Stimulated activated naive CD8-positive, alpha-beta T cell treated with anti-CD3 and anti-CD28 coated beads, Interleukin-15, Interleukin-2, amounts not matched to agents 100 ng/mL and 50 ng/mL, for 24 hours (primary cell): ENCODE results near the gene OR2V2.
"Not testable (repeated sequence)": the region's sequence is repeated elsewhere in the genome, so short reads cannot be mapped to it uniquely, and the experiment has no call there.

Source experiments
- H3K27ac Mint-ChIP-seq: one replicate; pipeline ENCODE4 v1.8.0; 2021; ENCODE audit warnings: mild to moderate bottlenecking, mixed read lengths
- H3K27me3 Mint-ChIP-seq: one replicate; pipeline ENCODE4 v1.8.0; 2021; ENCODE audit warnings: mixed read lengths
- H3K36me3 Mint-ChIP-seq: one replicate; pipeline ENCODE4 v1.8.0; 2021; ENCODE audit warnings: low read depth, mixed read lengths
- H3K4me1 Mint-ChIP-seq: one replicate; pipeline ENCODE4 v1.8.0; 2021; ENCODE audit warnings: low read depth, mixed read lengths
- H3K4me3 Mint-ChIP-seq: one replicate; pipeline ENCODE4 v1.8.0; 2021; ENCODE audit warnings: mild to moderate bottlenecking, mixed read lengths
- H3K9me3 Mint-ChIP-seq: one replicate; pipeline ENCODE4 v1.8.0; 2021; ENCODE audit warnings: mixed read lengths

OR2V2 gene

DNA sequence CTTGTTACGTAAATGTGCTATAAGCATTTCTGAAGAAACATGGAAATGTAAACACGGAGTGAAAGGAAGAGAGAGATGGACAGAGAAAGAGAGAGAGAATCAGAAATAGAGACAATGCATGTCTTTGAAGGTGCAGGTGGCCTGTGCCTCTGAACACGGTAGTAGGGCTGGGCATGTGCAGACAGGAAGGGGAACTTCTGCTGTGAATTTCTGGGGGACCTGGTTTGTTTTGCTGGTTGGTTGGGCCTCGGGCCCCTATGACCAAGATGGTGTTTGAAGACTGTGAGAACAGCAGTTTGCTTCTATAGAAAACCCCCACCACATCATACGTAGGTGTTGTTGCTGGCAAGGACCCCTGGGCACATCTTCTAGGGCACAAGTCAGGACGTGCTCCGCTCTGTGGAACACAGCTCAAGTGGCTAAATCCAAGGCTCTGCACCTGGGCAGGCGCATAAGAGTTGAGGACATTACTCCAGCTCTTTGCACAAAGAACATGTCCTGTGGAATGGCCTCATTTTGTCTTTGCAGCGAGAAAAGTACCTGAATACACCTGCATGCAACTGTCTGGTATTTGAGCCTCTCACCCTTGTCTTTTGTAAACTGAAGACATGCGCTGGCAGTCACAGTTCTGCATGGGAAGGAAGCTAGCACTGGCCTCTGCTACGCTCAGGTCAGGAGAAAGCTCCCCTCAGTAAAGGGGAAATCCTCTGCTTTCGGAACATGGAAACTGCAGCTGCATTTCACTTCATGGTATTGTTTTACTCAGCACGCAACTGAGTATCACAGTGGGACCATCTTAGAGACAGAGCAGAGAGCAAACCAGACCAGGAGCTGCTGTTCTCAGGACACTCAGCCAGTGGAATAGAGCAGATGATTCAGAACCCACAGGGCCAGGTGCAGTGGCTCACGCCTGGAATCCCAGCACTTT is 2.7 kb downstream of the OR2V2 start:
- Mint-ChIP-seq H3K4me3 (no peak overlapping the region), H3K36me3 (no peaks in the 10 kb centered on the region), H3K27me3 (peaks cover 36% of the 10 kb centered on the region), H3K4me1 (peaks cover 5% of the 10 kb centered on the region), H3K9me3 (peaks cover 3% of the 10 kb centered on the region), H3K27ac (no peak overlapping the region)

DNA sequence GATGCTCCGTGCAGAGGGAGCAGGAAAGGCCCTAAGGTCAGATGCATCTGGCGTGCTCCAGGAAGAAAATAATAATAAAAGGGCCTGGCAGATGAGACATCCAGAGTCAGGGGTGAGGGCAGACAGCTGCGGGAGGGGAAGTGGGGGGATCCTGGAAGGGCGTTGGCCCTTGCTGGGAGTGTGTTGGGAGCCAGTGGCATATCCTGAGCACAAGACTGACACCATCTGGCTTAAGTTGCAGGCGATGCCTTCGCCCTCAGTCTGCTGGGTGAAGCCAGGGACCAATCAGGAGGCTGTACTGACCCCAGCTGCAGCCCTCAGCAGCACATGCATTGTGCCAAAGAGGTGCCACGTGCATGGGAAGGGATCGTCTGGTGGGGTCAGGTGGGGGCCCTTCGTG is 3.8 kb downstream of the OR2V2 start:
- Mint-ChIP-seq H3K4me3 (no peak overlapping the region), H3K9me3 (peaks cover 3% of the 10 kb centered on the region), H3K36me3 (no peaks in the 10 kb centered on the region), H3K4me1 (peaks cover 5% of the 10 kb centered on the region), H3K27me3 (peaks cover 32% of the 10 kb centered on the region), H3K27ac (no peak overlapping the region)

DNA sequence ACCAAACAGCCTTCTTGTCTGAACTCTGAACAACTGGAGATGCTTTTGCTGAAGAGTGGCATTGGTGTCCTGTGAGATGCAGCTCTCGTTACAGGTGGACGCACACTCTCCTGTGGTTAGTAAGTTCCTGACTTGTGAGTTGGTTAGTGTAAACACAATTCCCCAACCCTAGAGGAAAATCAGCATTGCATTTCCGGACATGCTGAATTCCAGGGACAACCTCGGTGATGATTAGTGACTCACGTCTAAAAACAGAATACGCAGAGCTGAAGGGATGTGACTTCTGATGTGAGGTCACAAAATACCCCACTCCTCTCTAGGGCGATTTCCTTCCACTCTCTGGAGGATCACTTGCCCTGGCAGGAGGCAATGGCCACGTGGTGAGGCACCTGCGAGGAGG is 5.0 kb downstream of the OR2V2 start:
- peaks cover 3% of the 10 kb centered on the region for H3K9me3 Mint-ChIP-seq
- H3K27ac Mint-ChIP-seq = no peak overlapping the region
- H3K36me3 Mint-ChIP-seq = no peaks in the 10 kb centered on the region
- peaks cover 22% of the 10 kb centered on the region for H3K27me3 Mint-ChIP-seq
- H3K4me3 Mint-ChIP-seq = no peak overlapping the region
- H3K4me1 Mint-ChIP-seq = peaks cover 5% of the 10 kb centered on the region

DNA sequence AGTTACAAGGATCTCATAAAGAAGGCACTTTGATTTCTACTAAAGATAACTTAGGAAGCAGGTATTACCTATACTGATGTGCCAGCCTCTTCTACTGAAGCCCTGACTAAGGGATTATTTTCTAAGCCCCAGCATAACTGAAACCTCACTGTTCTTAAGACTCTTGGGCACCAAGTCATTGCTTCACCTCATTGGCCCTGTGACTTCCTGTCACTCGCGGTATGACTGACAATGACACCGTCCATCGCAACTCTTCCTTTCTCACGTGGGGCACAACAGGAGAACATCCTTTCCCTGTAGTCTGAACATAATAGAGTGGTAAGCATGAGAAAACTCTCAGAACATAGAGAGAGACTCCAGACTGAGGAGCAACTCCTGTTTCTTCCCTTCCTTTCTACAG is 6.4 kb downstream of the OR2V2 start:
- peaks cover 3% of the 10 kb centered on the region for H3K9me3 Mint-ChIP-seq

DNA sequence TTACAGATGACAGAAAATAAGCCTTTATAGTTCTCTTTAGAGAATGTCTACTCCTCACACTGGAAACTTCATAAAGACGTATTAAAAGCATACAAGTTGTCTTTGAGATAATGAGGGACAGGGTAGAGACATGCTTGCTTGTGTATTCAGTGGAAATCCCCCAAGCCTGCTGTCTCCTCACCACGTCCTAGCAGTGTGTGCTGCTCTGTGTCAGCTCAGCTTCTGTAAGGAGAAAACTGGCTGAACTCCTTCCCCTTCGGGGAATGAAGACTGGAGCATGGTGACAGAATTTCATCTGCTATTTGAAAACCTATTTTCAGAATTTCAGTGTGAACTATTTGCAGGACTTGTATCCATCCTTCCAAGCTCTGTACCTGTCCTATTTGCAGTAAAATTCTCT is 9.4 kb downstream of the OR2V2 start:
- Mint-ChIP-seq H3K4me3 (no peak overlapping the region), H3K27me3 (peaks cover 7% of the 10 kb centered on the region), H3K27ac (no peak overlapping the region), H3K36me3 (no peaks in the 10 kb centered on the region), H3K4me1 (peaks cover 24% of the 10 kb centered on the region), H3K9me3 (peaks cover 3% of the 10 kb centered on the region)

More for the DNA sequence above, 6.4 kb downstream of the OR2V2 start:
- Mint-ChIP-seq H3K27ac (no peak overlapping the region), H3K27me3 (peaks cover 16% of the 10 kb centered on the region), H3K4me3 (no peak overlapping the region), H3K4me1 (peaks cover 5% of the 10 kb centered on the region), H3K36me3 (no peaks in the 10 kb centered on the region)

DNA sequence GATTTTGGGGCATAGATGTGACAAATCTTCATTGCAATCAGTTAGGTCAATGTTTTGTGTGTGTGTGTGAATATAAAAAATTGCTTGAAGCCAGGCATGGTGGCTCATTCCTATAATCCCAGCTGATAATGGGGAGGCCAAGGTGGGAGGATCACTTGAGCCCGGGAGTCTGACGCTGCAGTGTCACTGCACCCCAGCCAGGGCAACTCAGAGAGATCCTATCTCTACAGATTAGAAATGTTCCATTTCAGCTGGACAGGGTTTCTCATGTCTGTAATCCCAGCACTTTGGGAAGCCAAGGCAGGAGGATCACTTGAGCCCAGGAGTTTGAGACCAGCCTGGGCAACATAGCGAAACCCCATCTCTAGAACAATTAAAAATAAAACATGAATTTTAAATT is 11.5 kb downstream of the OR2V2 start:
- peaks cover 3% of the 10 kb centered on the region for H3K9me3 Mint-ChIP-seq
- no peak overlapping the region for H3K4me3 Mint-ChIP-seq
- peaks cover 36% of the 10 kb centered on the region for H3K4me1 Mint-ChIP-seq
- no peaks in the 10 kb centered on the region for H3K36me3 Mint-ChIP-seq
- H3K27me3 Mint-ChIP-seq = peaks cover 13% of the 10 kb centered on the region
- no peak overlapping the region for H3K27ac Mint-ChIP-seq

DNA sequence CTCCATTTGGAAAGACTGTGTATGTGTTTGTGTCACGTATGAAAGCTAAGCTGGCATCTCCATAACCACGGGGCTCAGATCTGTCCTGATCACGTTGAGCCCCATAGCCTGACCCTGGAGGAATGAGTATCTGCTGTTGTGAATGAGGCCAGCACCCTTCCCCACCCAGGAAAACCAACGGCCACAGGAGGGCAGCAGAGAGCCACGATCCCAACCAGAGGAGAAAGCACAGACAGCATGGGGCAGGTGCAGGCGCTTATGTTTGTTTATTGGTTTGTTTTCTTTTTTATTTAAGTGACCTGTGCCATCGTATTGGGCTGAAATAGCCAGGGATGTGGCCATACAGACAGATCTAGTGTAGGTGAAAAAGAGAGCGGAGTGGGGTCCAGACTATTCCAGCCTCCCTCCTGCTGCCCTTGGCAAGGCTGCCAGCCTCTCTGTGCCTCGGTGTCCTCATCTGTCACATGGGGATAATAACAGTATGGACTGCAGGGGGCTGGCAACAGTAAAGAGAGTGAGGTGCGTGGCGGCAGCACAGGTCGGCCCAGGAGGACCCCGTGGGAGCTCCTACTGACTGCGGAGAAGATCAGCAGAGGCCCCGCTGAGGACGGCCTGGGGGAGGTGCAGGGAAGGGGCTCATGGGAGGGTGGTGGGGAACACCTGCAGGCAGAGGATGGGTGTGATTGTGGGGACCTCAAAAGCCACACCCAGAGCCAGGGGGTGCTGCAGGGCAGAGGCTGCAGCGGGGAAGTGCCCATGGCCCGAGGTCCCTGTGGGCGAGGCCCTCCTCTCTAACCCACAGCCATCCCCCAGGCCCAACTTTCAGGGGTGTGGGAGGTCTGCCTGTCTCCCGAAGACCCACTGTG is 12.1 kb downstream of the OR2V2 start:
- peaks cover 14% of the 10 kb centered on the region for H3K27me3 Mint-ChIP-seq
- peak overlapping the region; percentile 42 for H3K27ac Mint-ChIP-seq
- H3K4me3 Mint-ChIP-seq = peak overlapping the region; percentile 30
- no peaks in the 10 kb centered on the region for H3K36me3 Mint-ChIP-seq
- peaks cover 37% of the 10 kb centered on the region for H3K4me1 Mint-ChIP-seq
- H3K9me3 Mint-ChIP-seq = peaks cover 3% of the 10 kb centered on the region

DNA sequence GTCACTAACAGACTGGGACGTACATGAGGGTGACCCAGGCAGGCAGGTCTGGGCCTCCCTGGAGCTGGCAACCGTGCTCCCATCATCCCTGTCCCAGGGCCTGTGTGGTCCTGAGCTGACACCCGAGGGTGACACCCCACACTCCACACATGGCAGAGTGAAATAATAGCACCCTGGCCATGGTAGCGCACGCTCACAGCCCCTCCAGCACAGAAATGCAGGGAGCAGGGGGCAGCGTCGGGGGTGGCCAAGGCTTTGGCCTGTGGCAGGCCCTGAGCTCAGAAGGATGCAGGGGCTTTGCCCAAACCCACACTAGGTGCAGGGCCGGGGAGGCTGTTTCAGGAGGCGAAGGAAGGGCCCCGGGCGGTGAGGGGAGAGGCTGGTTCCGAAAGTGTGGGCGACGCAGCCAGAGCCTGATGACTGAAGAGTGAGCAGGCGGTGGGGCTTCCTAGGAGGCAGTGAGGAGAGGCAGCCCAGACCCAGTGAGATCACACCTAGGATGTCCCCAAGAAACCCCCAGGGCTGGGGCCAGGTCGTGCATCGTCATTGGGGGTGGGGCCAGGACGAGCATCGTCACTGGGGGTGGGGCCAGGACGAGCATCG is 12.9 kb downstream of the OR2V2 start:
- Mint-ChIP-seq H3K4me3 (peak overlapping the region; percentile 30), H3K9me3 (no peaks in the 10 kb centered on the region), H3K4me1 (peaks cover 41% of the 10 kb centered on the region), H3K27ac (peak overlapping the region; percentile 88), H3K36me3 (no peaks in the 10 kb centered on the region), H3K27me3 (peaks cover 15% of the 10 kb centered on the region)

DNA sequence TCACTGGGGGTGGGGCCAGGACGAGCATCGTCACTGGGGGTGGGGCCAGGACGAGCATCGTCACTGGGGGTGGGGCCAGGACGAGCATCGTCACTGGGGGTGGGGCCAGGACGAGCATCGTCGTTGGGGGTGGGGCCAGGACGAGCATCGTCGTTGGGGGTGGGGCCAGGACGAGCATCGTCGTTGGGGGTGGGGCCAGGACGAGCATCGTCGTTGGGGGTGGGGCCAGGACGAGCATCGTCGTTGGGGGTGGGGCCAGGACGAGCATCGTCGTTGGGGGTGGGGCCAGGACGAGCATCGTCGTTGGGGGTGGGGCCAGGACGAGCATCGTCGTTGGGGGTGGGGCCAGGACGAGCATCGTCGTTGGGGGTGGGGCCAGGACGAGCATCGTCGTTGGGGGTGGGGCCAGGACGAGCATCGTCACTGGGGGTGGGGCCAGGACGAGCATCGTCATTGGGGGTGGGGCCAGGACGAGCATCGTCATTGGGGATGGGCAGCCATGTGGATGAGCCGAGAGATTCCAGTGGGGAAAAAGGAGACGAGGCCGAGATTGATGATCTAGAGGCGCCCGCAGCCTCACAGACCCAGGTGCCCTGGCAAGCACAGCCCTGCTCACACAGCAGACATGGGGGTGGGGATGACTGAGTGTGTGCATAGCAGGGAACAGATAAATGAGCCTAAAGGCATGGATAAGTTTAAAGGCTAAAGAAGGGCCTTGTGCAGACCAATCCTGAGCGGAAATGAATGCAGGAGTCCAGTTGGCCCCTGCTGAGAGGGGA is 13.6 kb downstream of the OR2V2 start:
- Mint-ChIP-seq H3K27ac (peak overlapping the region; percentile 92), H3K27me3 (peaks cover 21% of the 10 kb centered on the region), H3K4me3 (peak overlapping the region; percentile 76), H3K4me1 (peaks cover 48% of the 10 kb centered on the region)
- not testable (repeated sequence) for H3K36me3 Mint-ChIP-seq, H3K9me3 Mint-ChIP-seq

DNA sequence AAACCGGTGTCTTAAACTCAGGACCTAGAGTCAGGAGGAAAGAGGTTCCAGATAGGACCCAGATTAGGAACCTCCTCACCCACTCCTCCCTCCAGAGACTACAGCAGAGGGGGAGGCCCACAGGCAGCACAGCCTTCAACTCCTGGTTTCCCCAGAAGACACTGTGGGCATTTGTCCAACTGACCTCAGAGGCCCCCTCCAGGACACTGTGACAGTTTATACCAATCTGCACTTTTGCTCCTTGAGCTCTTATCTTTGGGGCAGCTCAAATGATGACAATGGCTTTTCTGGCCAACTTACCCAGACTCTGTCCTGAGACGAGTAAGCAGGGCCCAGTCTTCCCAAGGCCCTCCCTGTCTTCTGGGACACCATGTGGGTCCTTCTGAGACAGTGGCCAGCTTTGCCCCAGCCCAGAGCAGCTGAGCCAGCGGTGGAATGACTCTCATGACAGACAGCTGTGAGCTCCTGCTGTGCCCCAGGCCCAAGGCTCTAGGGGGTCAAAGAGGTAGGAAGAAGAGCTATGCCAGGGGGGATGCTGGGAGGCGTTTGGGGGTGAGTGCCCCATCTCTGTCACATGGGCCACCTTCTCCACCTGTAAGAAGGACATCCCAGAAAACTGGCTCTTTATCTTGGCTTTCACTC is 14.3 kb downstream of the OR2V2 start:
- Mint-ChIP-seq H3K36me3 (no peaks in the 10 kb centered on the region), H3K4me1 (peaks cover 55% of the 10 kb centered on the region), H3K27me3 (peaks cover 28% of the 10 kb centered on the region), H3K27ac (peak overlapping the region; percentile 92), H3K4me3 (peak overlapping the region; percentile 76), H3K9me3 (no peaks in the 10 kb centered on the region)

DNA sequence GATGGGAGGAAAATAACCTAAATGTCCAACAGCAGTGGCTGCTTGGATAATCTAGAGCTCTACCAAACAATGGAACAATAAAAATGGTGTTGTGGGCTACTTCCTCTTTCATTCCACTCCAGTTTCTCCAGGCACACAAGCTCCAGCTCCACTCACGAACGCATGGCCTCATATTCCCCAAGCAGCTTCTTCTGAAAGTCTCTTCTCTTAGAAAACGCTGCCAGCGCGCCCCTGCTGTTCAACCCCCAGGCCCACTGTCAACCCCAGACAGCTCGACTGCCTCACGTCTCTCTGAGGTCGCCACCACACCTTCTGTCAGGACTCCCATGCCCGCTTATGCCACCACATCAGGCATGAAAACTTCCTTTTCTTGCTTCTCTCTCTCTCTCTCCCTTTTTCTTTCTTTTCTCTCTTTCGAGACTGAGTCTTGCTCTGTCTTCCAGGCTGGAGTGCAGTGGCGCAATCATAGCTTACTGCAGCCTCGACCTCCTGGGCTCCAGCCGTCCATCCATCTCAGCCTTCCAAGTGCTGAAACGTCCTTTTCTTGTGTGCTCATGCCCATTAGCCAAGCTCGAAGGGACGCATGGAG is 16.2 kb downstream of the OR2V2 start:
- H3K4me3 Mint-ChIP-seq = peak overlapping the region; percentile 66
- H3K27me3 Mint-ChIP-seq = peaks cover 42% of the 10 kb centered on the region
- peak overlapping the region; percentile 85 for H3K27ac Mint-ChIP-seq
- peaks cover 72% of the 10 kb centered on the region for H3K4me1 Mint-ChIP-seq
- no peaks in the 10 kb centered on the region for H3K36me3 Mint-ChIP-seq
- no peaks in the 10 kb centered on the region for H3K9me3 Mint-ChIP-seq

DNA sequence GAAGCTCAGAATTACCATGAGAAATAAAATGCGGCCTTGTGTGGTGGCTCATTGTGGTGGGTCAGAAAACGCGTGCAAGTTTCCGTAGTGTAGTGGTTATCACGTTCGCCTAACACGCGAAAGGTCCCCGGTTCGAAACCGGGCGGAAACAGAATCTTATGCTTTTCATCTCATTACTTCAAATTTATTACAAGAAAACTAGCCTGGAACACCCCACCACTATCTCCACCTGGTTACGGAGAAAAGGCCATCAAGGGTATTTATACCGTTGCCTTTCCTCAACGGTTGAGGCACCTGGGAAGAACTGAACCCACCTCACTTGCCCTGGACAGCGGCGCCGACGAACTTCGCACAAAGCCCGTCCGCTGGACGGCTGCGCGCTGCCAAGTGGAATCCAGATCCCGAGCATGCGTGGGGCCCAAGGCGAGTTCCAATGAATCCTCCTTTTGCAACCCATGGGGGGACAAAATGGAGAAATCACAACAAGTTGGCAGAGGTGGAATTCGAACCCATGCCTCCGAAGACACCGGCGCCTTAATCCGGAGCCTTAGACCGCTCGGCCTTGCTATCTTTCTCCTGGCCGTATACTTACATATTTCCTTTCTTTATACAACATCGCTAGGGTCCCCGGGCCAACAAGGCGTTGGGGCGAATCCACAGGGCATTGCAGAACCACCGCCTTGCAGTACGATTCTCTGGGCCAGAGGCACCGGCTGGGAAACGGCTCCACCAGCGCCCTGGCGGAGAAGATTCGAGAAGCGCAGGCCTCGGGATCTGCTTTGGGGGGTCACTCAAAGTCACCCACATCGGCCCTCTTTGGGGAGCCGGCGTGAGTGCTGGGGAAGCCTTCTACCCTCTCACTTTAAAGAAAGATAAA is 16.9 kb downstream of the OR2V2 start:
- H3K4me3 Mint-ChIP-seq = peak overlapping the region; percentile 66

More for the DNA sequence above, 16.9 kb downstream of the OR2V2 start:
- Mint-ChIP-seq H3K36me3 (no peaks in the 10 kb centered on the region), H3K9me3 (no peaks in the 10 kb centered on the region), H3K27me3 (peaks cover 49% of the 10 kb centered on the region), H3K27ac (peak overlapping the region; percentile 85), H3K4me1 (peaks cover 78% of the 10 kb centered on the region)
